Glomerular endothelial cell (primary cell): ENCODE results near the gene DNAH10. TPM values are rescaled to one million over a fixed set of nuclear protein-coding genes. Genes with fewer than 3 reads are reported as not detected.

ENCODE experiments used
- total RNA-seq: library from RNA; depleted of rRNA; stranded (reverse); fragments of >200 nt; gene quantifications from 2 replicates; pipeline ENCODE4 v1.2.3, GENCODE V29; 2015

The DNAH10 gene
- total RNA-seq, 1 donor from 2014 or later = not detected

Other genes starting within 250 kb of the DNAH10 start
- 29.5 and 42.2 TPM in 2 replicates for gene RILPL1, start 228.6 kb upstream of the DNAH10 start, total RNA-seq
- gene TMED2, start 177.7 kb upstream of the DNAH10 start, total RNA-seq = 159 and 194 TPM in 2 replicates
- 11.9 and 20.6 TPM in 2 replicates for gene DDX55, start 160.2 kb upstream of the DNAH10 start, total RNA-seq
- gene EIF2B1, start 128.6 kb upstream of the DNAH10 start, total RNA-seq = 90.2 and 94.2 TPM in 2 replicates
- gene GTF2H3, start 128.5 kb upstream of the DNAH10 start, total RNA-seq = 16.4 and 22.7 TPM in 2 replicates
- gene TCTN2, start 91.2 kb upstream of the DNAH10 start, total RNA-seq = 10.2 and 10.7 TPM in 2 replicates
- 11.6 and 18.9 TPM in 2 replicates for gene ATP6V0A2, start 49.9 kb upstream of the DNAH10 start, total RNA-seq
- gene CCDC92, start 210.5 kb downstream of the DNAH10 start, total RNA-seq = 22.9 and 30.9 TPM in 2 replicates
- 38.0 and 48.7 TPM in 2 replicates for gene ZNF664, start 210.9 kb downstream of the DNAH10 start, total RNA-seq